A673 (cell line): Measurements from ENCODE around the gene ZNF579. TPM values are rescaled to one million over a fixed set of nuclear protein-coding genes. Genes with fewer than 3 reads are reported as not detected.

Experiments used
- BruUV-seq: library from RNA; stranded (reverse); fragments of 400-500 nt; replicated peaks from 2 replicates; lab custom pipeline; 2021; lab: Mats Ljungman, UMichigan
- CTCF ChIA-PET: fragments of 300-600 bp; sonication (Branson Sonifier 250); formaldehyde crosslinking; loops from one replicate; lab custom pipeline; 2022; ENCODE audit warnings: antibody characterized with exemption; lab: Charles Lee
- POLR2A ChIA-PET: fragments of 300-600 bp; sonication (Branson Sonifier 250); formaldehyde crosslinking; loops from one replicate; lab custom pipeline; 2022; ENCODE audit warnings: antibody characterized with exemption; ENCODE audit not compliant: low non-redundant PET; lab: Charles Lee
- DNase-seq: peaks from one replicate; pipeline ENCODE4 v3.0.0-alpha.2; 2015; ENCODE audit warnings: low spot score
- H3K27ac ChIP-seq: fragments of 200-600 bp; sonication (generic); 2 replicates; pipeline ENCODE4 v1.5.1; 2016; ENCODE audit warnings: mixed run types, low read depth, mild to moderate bottlenecking, mixed read lengths, antibody characterized with exemption, low read length; ENCODE audit not compliant: poor library complexity, severe bottlenecking
- H3K27me3 ChIP-seq: fragments of 200-600 bp; sonication (generic); replicated peaks from 2 replicates; pipeline ENCODE4 v1.6.1; 2017; ENCODE audit warnings: mixed run types, low read depth, mild to moderate bottlenecking, mixed read lengths, antibody characterized with exemption, low read length; ENCODE audit not compliant: insufficient read depth, poor library complexity
- H3K36me3 ChIP-seq: fragments of 200-600 bp; sonication (generic); 2 replicates; pipeline ENCODE4 v1.6.1; 2016; ENCODE audit warnings: mixed run types, mild to moderate bottlenecking, mixed read lengths, antibody characterized with exemption, low read length; ENCODE audit not compliant: insufficient read depth, poor library complexity, severe bottlenecking
- H3K4me1 ChIP-seq: fragments of 200-600 bp; sonication (generic); 2 replicates; pipeline ENCODE4 v1.6.1; 2017; ENCODE audit warnings: mixed run types, mild to moderate bottlenecking, mixed read lengths, antibody characterized with exemption, low read length; ENCODE audit not compliant: insufficient read depth, poor library complexity, severe bottlenecking
- H3K4me3 ChIP-seq: fragments of 200-600 bp; sonication (generic); 2 replicates; pipeline ENCODE4 v1.5.1; 2016; ENCODE audit warnings: low read depth, mixed run types, mild to moderate bottlenecking, mixed read lengths, low read length; ENCODE audit not compliant: poor library complexity, severe bottlenecking
- H3K9me3 ChIP-seq: fragments of 200-600 bp; sonication (generic); 2 replicates; pipeline ENCODE4 v1.6.1; 2016; ENCODE audit warnings: mixed run types, low read depth, mild to moderate bottlenecking, mixed read lengths, antibody characterized with exemption, low read length; ENCODE audit not compliant: poor library complexity, severe bottlenecking
- CTCF ChIP-seq: fragments of 300-800, 200-600 bp; sonication (generic); conservative IDR thresholded peaks from 2 replicates; pipeline ENCODE4 v1.5.1; 2017; ENCODE audit warnings: low read depth, mild to moderate bottlenecking, antibody characterized with exemption, low read length, moderate library complexity, mixed read lengths
- EZH2 ChIP-seq: fragments of 200-600 bp; sonication (generic); IDR thresholded peaks from 2 replicates; pipeline ENCODE4 v1.6.1; 2017; ENCODE audit warnings: borderline replicate concordance, low read depth, mild to moderate bottlenecking, mixed read lengths, antibody characterized with exemption, low read length; ENCODE audit not compliant: poor library complexity, severe bottlenecking
- intact Hi-C: fragments of 100-400 bp; cut with micrococcal nuclease; formaldehyde crosslinking; loops from one replicate; pipeline ENCODE4 v1.10.0; 2022; ENCODE audit not compliant: unreplicated experiment
- total RNA-seq: library from RNA; stranded (reverse); gene quantifications from 2 replicates; pipeline ENCODE4 v1.2.3, GENCODE V29; 2021

The ZNF579 gene
- total RNA-seq, 1 experiment from 2014 or later = 27.5 TPM

GRCh38 chr19:55614711-55615542, 34.3 kb upstream of the ZNF579 start:
- Histone ChIP-seq H3K9me3 (no peaks in the 10 kb centered on the region), H3K36me3 (peaks cover 24% of the 10 kb centered on the region), H3K27me3 (no peaks in the 10 kb centered on the region), H3K4me1 (no peaks in the 10 kb centered on the region), H3K4me3 (no peak overlapping the region), H3K27ac (no peak overlapping the region)
- TF ChIP-seq CTCF (no peak), EZH2 (no peak)
- DNase-seq = no peak
- intact Hi-C loops = no loop called here
- ChIA-PET CTCF (no interaction called here), POLR2A (no interaction called here)
- BruUV-seq = no TSS peak

- Histone ChIP-seq H3K9me3 (no peaks in the 10 kb centered on the region), H3K36me3 (peaks cover 30% of the 10 kb centered on the region), H3K4me3 (no peak overlapping the region), H3K27ac (no peak overlapping the region), H3K27me3 (no peaks in the 10 kb centered on the region), H3K4me1 (no peaks in the 10 kb centered on the region)
- ChIA-PET CTCF (no interaction called here), POLR2A (no interaction called here)
- no TSS peak for BruUV-seq
- intact Hi-C loops = no loop called here
- no peak for DNase-seq
- TF ChIP-seq CTCF = no peak
- no peak for TF ChIP-seq EZH2
These were observed 33.5 kb upstream of the ZNF579 start for GRCh38 chr19:55613930-55614710.

- ChIA-PET POLR2A (interaction anchor here (0.7 kb wide), 1 partner anchor 14 kb away, joined by 4 read pairs; no protein-coding TSS in a partner anchor), CTCF (no interaction called here)
- Histone ChIP-seq H3K27ac (no peak overlapping the region), H3K27me3 (no peaks in the 10 kb centered on the region), H3K9me3 (no peaks in the 10 kb centered on the region), H3K4me1 (no peaks in the 10 kb centered on the region), H3K4me3 (no peak overlapping the region), H3K36me3 (peaks cover 30% of the 10 kb centered on the region)
- BruUV-seq = no TSS peak
- intact Hi-C loops = no loop called here
- TF ChIP-seq CTCF (no peak), EZH2 (no peak)
- no peak for DNase-seq
These were observed 32.7 kb upstream of the ZNF579 start for GRCh38 chr19:55613396-55613795.
